Fibroblast of mammary gland (primary cell): Measurements from ENCODE around the gene HSPBP1.
"Not testable (repeated sequence)": the region's sequence is repeated elsewhere in the genome, so short reads cannot be mapped to it uniquely, and the experiment has no call there.

ENCODE experiments used
- DNase-seq: peaks from one replicate; pipeline ENCODE4 v3.0.0-alpha.2; 2010; ENCODE audit warnings: low read depth
- H3K4me3 ChIP-seq: 2 replicates; pipeline ENCODE4 v1.5.1; 2011; ENCODE audit warnings: low read depth, mild to moderate bottlenecking, low read length, moderate library complexity; ENCODE audit not compliant: control insufficient read depth
- TF ChIP-seq, protein P1 (sequence below): conservative IDR thresholded peaks from 2 replicates; pipeline ENCODE4 v1.5.1; 2011; ENCODE audit warnings: low read depth, low read length, inconsistent platforms; ENCODE audit not compliant: control insufficient read depth, insufficient read depth

HSPBP1 gene, protein sequence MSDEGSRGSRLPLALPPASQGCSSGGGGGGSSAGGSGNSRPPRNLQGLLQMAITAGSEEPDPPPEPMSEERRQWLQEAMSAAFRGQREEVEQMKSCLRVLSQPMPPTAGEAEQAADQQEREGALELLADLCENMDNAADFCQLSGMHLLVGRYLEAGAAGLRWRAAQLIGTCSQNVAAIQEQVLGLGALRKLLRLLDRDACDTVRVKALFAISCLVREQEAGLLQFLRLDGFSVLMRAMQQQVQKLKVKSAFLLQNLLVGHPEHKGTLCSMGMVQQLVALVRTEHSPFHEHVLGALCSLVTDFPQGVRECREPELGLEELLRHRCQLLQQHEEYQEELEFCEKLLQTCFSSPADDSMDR

GRCh38 chr19:55279770-55280643 lies at the start of gene HSPBP1:
Gene HSPBP1, minus strand, starts transcription at chr19:55280110. Its CDS starts 502 bp downstream, at chr19:55279608.
- peak; percentile 90 for DNase-seq
- TF ChIP-seq, protein P1, sequence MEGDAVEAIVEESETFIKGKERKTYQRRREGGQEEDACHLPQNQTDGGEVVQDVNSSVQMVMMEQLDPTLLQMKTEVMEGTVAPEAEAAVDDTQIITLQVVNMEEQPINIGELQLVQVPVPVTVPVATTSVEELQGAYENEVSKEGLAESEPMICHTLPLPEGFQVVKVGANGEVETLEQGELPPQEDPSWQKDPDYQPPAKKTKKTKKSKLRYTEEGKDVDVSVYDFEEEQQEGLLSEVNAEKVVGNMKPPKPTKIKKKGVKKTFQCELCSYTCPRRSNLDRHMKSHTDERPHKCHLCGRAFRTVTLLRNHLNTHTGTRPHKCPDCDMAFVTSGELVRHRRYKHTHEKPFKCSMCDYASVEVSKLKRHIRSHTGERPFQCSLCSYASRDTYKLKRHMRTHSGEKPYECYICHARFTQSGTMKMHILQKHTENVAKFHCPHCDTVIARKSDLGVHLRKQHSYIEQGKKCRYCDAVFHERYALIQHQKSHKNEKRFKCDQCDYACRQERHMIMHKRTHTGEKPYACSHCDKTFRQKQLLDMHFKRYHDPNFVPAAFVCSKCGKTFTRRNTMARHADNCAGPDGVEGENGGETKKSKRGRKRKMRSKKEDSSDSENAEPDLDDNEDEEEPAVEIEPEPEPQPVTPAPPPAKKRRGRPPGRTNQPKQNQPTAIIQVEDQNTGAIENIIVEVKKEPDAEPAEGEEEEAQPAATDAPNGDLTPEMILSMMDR: no peak
- peak within 1 kb of the TSS; percentile 77 for H3K4me3 ChIP-seq

DNA sequence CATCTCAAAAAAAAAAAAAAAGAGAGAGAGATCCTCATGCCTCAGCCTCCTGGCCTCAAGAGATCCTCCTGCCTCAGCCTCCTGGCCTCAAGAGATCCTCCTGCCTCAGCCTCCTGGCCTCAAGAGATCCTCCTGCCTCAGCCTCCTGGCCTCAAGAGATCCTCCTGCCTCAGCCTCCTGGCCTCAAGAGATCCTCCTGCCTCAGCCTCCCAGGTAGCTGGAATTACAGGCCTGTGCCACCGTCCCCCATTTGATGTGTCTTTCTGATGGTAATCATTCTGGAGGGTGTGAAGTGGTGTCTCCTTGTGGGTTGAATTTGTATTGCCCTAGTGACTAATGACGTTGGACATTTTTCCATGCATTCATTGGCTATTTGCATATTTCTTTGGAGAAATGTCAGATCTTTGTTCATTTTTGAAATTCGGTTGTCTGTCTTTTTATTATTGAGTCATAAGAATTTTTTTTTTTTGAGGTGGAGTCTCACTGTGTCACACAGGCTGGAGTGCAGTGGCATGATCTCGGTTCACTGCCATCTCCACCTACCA lies 48.9 kb upstream of the HSPBP1 start:
- DNase-seq: peak; percentile 29
- not testable (repeated sequence) for H3K4me3 ChIP-seq

DNA sequence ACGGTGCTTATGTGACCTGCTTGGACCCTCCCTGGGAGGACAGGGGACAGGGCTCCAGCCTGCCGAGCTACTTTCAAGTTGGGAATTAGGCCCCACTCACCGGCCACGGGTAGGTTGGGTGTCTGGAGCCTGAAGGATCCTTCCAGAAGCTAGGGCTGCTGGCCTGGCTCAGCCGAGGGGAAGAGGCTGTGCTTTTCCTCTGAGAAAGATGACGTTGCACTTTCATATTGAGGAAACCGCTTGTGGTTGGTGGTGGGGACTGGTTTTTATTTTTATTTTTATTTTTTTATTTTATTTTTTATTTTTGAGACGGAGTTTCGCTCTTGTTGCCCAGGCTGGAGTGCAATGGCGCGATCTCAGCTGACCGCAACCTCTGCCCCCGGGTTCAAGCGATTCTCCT lies 45.3 kb upstream of the HSPBP1 start, which contains the start of gene TMEM150B:
Gene TMEM150B (minus strand): TSS at position 170 of the 400 bp plus-strand sequence. CDS start 4,305 bp downstream, outside the sequence.
- no peak within 1 kb of the TSS for H3K4me3 ChIP-seq
- TF ChIP-seq, protein P1: no peak
- DNase-seq: no peak

DNA sequence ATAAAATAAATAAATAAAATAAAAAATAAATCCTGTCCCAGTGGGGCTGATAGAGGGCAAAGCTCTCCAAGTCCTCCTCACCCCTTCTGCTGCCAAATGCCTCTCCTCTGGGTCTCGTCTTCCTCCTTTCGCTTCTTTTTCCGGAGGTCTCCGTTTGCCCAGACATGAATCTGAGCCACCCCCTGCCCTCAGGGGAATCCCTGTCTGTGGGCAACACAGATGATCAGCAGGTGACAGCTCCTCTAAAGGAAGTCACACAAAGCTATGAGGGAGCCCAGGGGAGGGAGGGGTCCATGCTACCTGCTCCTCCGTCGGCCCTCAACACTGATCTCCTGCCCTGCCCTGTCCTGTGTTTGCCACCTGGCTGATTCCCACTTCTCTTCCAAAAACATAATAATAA lies 44.8 kb upstream of the HSPBP1 start:
- no peak for DNase-seq
- H3K4me3 ChIP-seq: no peak overlapping the region

DNA sequence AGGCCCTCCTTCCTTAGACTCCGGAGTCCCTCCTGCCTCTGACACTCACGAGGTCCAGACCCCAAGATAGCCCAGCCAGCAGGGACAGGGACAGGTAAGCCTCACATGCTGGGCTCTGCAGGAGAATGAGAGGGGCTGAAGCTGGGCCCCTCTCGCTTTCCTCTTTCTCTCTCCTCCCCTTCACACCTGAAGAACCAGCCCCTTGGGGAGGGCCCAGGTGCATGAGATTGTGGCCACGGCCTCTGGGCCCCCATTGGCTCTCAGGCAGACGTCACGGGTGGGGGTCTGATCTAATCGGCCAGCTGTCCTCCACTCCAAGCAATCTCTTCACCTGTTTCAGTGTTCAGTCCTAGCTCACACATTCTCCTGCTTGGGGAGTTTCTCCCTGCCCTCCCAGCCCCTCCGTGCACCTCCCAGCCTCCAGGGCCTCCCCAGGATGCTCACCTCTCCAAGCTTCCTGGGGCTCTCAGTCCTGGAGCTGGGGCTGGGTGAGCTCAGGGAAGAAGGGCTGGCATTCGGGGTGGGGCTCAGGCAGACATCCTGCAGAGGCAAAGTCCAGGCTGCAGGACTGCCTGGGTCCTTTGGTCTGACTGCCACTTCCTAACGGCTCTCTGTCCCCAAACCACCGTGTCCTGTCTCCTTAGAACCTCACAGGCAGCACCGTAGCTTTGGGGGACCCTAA lies 42.4 kb upstream of the HSPBP1 start:
- DNase-seq: no peak
- no peak overlapping the region for H3K4me3 ChIP-seq
- TF ChIP-seq, protein P1: no peak

More for the DNA sequence above, 44.8 kb upstream of the HSPBP1 start:
- TF ChIP-seq, protein P1: no peak

DNA sequence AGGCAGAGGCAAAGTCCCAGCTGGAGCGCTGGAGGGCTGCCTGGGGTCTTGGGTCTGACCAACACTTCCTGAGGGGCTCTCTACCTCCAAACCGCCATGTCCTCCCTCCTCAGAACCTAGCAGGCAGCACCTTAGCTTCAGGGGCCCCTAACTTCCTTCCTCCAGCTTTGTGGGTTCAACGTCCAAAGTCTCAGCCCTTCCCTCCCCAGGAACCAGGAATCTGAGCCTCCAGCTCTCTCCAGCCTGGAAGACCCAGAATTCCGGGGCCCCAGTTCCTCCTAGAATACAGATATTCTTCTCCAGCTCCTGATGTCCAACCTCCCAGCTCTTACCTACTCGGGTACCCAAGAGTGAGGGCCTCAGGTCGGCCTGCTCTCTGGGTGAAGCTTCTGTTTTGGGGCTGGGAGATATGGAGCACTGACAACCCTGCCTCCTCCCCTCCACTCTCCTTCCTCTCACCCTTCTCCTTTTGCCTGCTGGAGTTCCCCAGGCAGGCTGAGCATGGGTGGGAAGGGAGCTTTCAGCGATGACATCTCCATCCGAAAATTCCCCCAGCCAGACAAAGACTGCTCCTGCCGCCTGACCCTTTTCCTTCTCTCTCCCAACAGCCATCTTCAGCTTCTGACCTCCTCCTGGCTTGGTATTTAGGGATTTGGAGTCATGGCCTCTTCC lies 41.7 kb upstream of the HSPBP1 start:
- H3K4me3 ChIP-seq: no peak overlapping the region
- TF ChIP-seq, protein P1: no peak
- no peak for DNase-seq
